Fibroblast of lung (primary cell): ENCODE results near the gene EEIG2.

Experiments
- EZH2 ChIP-seq: IDR thresholded peaks from 2 replicates; pipeline ENCODE4 v1.5.1; 2012; ENCODE audit warnings: low read length, control low read depth, mild to moderate bottlenecking; ENCODE audit errors: missing control alignments
- TF ChIP-seq, protein P1 (sequence below), 2 donors: IDR thresholded peaks in 1 of 2; conservative IDR thresholded peaks in 1 of 2; 1 replicate in 1 of 2; 2 replicates in 1 of 2; pipeline ENCODE4 v1.5.1; 2011 to 2012; ENCODE audit warnings: low read length in 2 of 2, control low read depth in 1 of 2, inconsistent platforms in 1 of 2, low read depth in 1 of 2, mild to moderate bottlenecking in 1 of 2

DNA sequence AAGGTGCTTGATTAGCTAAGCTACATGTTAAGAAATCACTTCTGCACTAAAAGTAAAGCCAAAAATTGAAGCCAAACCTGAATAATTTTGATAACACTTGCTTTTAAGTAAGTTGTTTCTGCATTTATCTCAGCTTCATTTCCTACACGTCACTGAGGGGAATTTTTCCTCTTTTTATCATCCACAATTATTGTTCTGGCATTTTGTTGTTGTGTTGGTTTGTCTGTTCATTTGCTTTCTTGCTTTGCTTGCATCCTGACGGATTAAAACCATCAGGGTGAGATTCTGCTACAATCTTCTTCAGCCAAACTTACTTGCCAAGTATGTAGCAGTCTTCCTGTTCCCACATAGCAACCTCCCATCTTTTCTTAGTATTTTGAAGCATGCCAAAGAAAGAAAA, 18.0 kb upstream of the EEIG2 start:
- TF ChIP-seq, protein P1, sequence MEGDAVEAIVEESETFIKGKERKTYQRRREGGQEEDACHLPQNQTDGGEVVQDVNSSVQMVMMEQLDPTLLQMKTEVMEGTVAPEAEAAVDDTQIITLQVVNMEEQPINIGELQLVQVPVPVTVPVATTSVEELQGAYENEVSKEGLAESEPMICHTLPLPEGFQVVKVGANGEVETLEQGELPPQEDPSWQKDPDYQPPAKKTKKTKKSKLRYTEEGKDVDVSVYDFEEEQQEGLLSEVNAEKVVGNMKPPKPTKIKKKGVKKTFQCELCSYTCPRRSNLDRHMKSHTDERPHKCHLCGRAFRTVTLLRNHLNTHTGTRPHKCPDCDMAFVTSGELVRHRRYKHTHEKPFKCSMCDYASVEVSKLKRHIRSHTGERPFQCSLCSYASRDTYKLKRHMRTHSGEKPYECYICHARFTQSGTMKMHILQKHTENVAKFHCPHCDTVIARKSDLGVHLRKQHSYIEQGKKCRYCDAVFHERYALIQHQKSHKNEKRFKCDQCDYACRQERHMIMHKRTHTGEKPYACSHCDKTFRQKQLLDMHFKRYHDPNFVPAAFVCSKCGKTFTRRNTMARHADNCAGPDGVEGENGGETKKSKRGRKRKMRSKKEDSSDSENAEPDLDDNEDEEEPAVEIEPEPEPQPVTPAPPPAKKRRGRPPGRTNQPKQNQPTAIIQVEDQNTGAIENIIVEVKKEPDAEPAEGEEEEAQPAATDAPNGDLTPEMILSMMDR (conservative IDR thresholded peaks at IDR 0.05 in 1 of 2, IDR thresholded peaks at IDR 0.05 in 1 of 2; ENCODE audit: low read depth in 1 of 2, low read length in 2 of 2): no peak
- TF ChIP-seq EZH2: no peak
